ENCODE measurements around the gene GALNT17. TPM values are rescaled to one million over a fixed set of nuclear protein-coding genes. Genes with fewer than 3 reads are reported as not detected.
"Not testable (repeated sequence)": the region's sequence is repeated elsewhere in the genome, so short reads cannot be mapped to it uniquely, and the experiment has no call there.

GALNT17 gene
- total RNA-seq, 2 experiments from 2014 or later, result not detected

- CTCF ChIA-PET, result interaction anchor here (0.6 to 2.4 kb wide), 7 partner anchors 16 to 1224 kb away, joined by 3 to 18 read pairs (median 3); no protein-coding TSS in a partner anchor
These were observed 604.1 kb downstream of the GALNT17 start for GRCh38 chr7:71735961-71736556.

DNA sequence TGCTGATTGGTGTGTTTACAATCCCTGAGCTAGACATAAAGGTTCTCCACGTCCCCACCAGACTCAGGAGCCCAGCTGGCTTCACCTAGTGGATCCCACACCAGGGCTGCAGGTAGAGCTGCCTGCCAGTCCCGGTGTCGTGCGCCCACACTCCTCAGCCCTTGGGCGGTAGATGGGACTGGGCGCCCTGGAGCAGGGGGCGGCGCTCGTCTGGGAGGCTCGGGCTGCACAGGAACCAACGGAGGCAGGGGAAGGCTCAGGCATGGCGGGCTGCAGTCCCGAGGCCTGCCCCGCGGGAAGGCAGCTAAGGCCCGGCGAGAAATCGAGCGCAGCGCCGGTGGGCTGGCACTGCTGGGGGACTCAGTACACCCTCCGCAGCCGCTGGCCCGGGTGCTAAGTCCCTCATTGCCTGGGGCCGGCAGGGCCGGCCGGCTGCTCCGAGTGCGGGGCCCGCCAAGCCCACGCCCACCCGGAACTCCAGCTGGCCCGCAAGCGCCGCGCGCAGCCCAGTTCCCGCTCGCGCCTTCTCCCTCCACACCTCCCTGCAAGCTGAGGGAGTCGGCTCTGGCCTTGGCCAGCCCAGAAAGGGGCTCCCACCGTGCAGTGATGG is 606.1 kb downstream of the GALNT17 start:
- H3K4me3 Mint-ChIP-seq; ATAC-seq; POLR2A ChIA-PET; H3K36me3 Mint-ChIP-seq (ENCODE audit: low read depth); H3K27ac Mint-ChIP-seq; H3K9me3 Mint-ChIP-seq (ENCODE audit: low read depth); H3K27me3 Mint-ChIP-seq; H3K4me1 Mint-ChIP-seq; DNase-seq: not testable (repeated sequence)
- intact Hi-C loops (cut with DNase I, micrococcal nuclease), result loop anchor here in 1 of 2 experiments (10.0 kb wide), 1 partner anchor 913 kb away; no protein-coding TSS in a partner anchor
- CTCF ChIA-PET, result interaction anchor here (1.2 kb wide), 1 partner anchor 10 kb away, joined by 4 read pairs; no protein-coding TSS in a partner anchor

More at GRCh38 chr7:71735961-71736556, 604.1 kb downstream of the GALNT17 start:
- no peak for ATAC-seq
- H3K4me1 Mint-ChIP-seq, result no peaks in the 10 kb centered on the region
- intact Hi-C loops (cut with DNase I, micrococcal nuclease), result loop anchor here in 1 of 2 experiments (1.0 to 10.0 kb wide), 2 partner anchors 879 to 911 kb away; no protein-coding TSS in a partner anchor
- no peak overlapping the region for H3K27ac Mint-ChIP-seq
- POLR2A ChIA-PET, result no interaction called here
- H3K27me3 Mint-ChIP-seq, result peaks cover 4% of the 10 kb centered on the region
- peak; percentile 69 for DNase-seq
- no peak overlapping the region for H3K4me3 Mint-ChIP-seq
- H3K36me3 Mint-ChIP-seq (ENCODE audit: low read depth), result no peaks in the 10 kb centered on the region
- no peaks in the 10 kb centered on the region for H3K9me3 Mint-ChIP-seq (ENCODE audit: low read depth)

DNA sequence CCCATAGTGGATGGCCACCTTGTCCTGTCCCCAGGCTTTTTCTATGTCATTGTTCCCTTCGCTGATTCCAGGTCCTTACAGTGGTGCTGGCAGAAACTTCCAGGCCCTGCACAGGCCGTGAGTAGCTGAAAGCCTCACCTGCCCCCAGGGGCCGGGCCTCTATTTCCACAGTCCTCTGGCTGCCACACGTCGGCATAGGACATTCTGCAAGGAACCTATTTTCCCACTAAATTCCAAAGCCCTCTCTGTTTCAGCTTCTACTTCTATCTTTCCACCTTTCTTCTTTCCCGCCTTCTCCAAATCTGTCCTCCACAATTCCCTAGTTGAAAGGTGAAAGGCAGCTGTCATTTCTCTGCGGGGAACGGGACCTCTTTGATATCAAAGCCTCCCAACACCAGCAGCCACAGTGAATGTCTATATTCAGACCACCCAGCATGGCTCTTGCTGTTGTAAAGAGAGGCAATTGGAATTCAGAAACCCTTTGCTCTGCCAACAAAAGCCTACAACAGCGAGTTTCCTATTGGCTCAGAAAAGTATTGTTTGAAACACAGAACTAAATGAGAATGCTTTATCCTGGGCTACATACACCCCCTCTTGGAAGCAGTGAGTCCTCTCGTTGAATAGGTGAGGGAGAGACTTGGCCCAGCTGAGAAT is 607.7 kb downstream of the GALNT17 start:
- Mint-ChIP-seq H3K36me3 (ENCODE audit: low read depth) (no peaks in the 10 kb centered on the region), H3K27ac (no peak overlapping the region), H3K27me3 (no peaks in the 10 kb centered on the region), H3K4me1 (no peaks in the 10 kb centered on the region), H3K9me3 (ENCODE audit: low read depth) (no peaks in the 10 kb centered on the region), H3K4me3 (no peak overlapping the region)
- intact Hi-C loops (cut with DNase I, micrococcal nuclease), result loop anchor here in 1 of 2 experiments (10.0 kb wide), 1 partner anchor 915 kb away; no protein-coding TSS in a partner anchor
- DNase-seq (no peak), ATAC-seq (no peak)
- ChIA-PET POLR2A (no interaction called here), CTCF (interaction anchor here (0.7 kb wide), 1 partner anchor 191 kb away, joined by 3 read pairs; no protein-coding TSS in a partner anchor)

DNA sequence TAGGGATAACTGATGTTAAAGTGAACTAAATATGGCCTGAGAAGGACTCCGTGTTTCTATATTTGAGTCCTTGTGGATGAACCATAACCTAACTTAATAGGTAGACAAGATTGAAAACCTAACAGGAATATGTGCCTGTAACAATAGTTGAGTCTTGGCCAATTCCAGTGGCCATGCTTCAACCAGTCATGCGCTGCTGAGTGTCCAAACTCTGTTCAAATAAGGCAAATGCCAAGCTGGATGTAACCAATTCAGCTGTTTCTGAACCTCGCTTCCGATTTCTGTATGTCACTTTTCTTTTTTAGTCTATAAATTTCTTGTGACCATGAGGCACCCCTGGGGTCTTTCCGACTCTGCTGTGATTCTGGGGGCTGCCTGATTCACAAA is 608.2 kb downstream of the GALNT17 start:
- DNase-seq (no peak), ATAC-seq (no peak)
- ChIA-PET CTCF (interaction anchor here (0.7 kb wide), 1 partner anchor 191 kb away, joined by 3 read pairs; no protein-coding TSS in a partner anchor), POLR2A (no interaction called here)
- Mint-ChIP-seq H3K27me3 (no peaks in the 10 kb centered on the region), H3K9me3 (ENCODE audit: low read depth) (no peaks in the 10 kb centered on the region), H3K27ac (no peak overlapping the region), H3K4me3 (no peak overlapping the region), H3K36me3 (ENCODE audit: low read depth) (no peaks in the 10 kb centered on the region), H3K4me1 (no peaks in the 10 kb centered on the region)
- intact Hi-C loops (cut with DNase I, micrococcal nuclease), result no loop called here

DNA sequence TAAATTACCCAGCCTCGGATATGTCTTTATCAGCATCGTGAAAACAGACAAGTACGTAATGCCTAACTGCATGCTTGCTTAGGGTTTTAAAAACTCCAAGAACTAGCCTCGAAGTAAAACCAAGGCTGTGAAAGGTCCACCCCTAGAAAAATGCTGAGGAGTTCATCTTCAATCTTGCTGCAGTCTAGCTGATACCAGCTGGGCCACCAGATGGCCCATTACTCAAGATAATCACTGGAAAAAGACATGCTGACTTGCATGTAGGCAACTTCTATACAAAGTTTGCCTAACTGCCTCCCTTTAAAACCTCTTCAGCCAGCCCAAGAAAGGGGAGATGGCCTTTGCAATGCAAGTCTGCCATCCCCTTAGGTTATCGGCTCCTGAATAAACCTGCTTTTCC is 614.1 kb downstream of the GALNT17 start:
- CTCF ChIA-PET, result no interaction called here
- peaks cover under 1% of the 10 kb centered on the region for H3K27me3 Mint-ChIP-seq
- no peaks in the 10 kb centered on the region for H3K9me3 Mint-ChIP-seq (ENCODE audit: low read depth)

DNA sequence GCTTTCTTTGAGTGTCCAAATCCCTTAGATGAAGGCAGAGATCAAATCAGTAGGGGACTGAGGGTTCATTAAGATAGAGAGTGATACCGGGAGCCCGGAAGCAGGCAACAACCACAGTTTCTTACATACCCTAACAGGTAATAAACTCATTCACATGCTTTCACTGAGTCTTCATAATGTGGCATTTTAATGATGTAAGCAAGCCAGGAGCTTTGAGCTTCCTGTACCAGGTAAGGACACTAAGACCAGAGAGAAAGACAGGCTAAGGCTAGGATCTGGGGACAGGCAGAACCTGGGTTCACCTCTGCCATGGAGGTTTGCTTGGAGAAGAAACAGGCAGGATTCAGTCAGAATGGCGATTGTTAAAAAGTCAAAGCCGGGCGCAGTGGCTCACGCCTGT is 618.3 kb downstream of the GALNT17 start:
- CTCF ChIA-PET, result no interaction called here
- Mint-ChIP-seq H3K4me3 (no peak overlapping the region), H3K27me3 (peaks cover 12% of the 10 kb centered on the region), H3K4me1 (no peaks in the 10 kb centered on the region), H3K36me3 (ENCODE audit: low read depth) (no peaks in the 10 kb centered on the region), H3K9me3 (ENCODE audit: low read depth) (peaks cover 1% of the 10 kb centered on the region), H3K27ac (no peak overlapping the region)
- ATAC-seq (no peak), DNase-seq (no peak)
- intact Hi-C loops (cut with DNase I, micrococcal nuclease), result loop anchor here in 1 of 2 experiments (5.0 kb wide), 2 partner anchors 582 to 1037 kb away; no protein-coding TSS in a partner anchor
- POLR2A ChIA-PET, result no interaction called here

More for the DNA sequence above, 614.1 kb downstream of the GALNT17 start:
- Mint-ChIP-seq H3K4me3 (no peak overlapping the region), H3K4me1 (no peaks in the 10 kb centered on the region), H3K27ac (no peak overlapping the region), H3K36me3 (ENCODE audit: low read depth) (no peaks in the 10 kb centered on the region)
- intact Hi-C loops (cut with DNase I, micrococcal nuclease), result no loop called here
- POLR2A ChIA-PET, result no interaction called here
- DNase-seq (no peak), ATAC-seq (no peak)

DNA sequence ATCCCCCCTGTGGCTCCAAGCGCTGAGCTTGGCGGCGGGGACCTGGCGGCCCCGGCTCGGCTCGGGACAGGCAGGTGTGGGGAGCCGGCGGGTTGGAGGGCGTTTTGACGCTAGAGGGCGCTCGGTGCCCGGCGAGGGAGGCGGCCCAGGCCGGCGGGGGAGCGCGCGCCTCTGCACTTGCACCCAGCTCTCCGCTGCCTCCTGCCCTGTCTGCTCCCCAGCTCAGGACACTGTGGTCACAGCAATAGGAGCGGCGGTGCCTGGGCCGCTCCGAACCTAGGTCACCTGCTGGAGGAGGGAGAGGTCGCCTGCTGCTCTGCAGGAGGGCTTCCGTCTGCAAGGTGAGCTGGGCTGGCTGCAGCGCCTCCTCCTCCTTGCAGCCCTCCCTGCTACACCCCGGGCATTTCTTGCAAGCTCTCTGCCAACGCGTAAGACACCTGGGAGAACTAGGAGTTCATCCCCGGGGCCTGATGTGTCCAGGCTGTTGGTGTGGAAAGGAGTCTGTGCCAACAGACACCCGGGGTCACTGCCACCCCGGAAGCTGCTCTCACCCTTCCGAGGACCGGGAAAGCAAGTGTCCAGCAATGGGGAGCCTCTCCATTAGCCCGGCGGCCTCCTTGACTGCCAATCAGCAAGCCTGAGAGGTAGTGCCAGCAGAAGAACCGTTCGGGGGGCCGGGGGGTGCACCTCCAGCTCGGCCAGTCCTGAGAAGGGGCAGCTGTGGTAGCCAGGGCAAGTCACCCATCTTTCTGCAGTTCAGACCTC is 620.4 kb downstream of the GALNT17 start:
- H3K27ac Mint-ChIP-seq, result no peak overlapping the region
- no peak overlapping the region for H3K4me3 Mint-ChIP-seq
- H3K4me1 Mint-ChIP-seq, result no peaks in the 10 kb centered on the region
- ChIA-PET CTCF (interaction anchor here (0.5 to 1.3 kb wide), 8 partner anchors 11 to 1526 kb away, joined by 3 to 6 read pairs (median 3); no protein-coding TSS in a partner anchor), POLR2A (interaction anchor here (0.6 kb wide), 1 partner anchor 615 kb away, joined by 7 read pairs; no protein-coding TSS in a partner anchor)
- intact Hi-C loops (cut with DNase I, micrococcal nuclease), result loop anchor here (1.0 to 5.0 kb wide), 4 partner anchors 580 to 1035 kb away; no protein-coding TSS in a partner anchor
- peaks cover 6% of the 10 kb centered on the region for H3K9me3 Mint-ChIP-seq (ENCODE audit: low read depth)
- no peaks in the 10 kb centered on the region for H3K36me3 Mint-ChIP-seq (ENCODE audit: low read depth)
- ATAC-seq (peak; percentile 75), DNase-seq (peak; percentile 80)
- H3K27me3 Mint-ChIP-seq, result peaks cover 12% of the 10 kb centered on the region

DNA sequence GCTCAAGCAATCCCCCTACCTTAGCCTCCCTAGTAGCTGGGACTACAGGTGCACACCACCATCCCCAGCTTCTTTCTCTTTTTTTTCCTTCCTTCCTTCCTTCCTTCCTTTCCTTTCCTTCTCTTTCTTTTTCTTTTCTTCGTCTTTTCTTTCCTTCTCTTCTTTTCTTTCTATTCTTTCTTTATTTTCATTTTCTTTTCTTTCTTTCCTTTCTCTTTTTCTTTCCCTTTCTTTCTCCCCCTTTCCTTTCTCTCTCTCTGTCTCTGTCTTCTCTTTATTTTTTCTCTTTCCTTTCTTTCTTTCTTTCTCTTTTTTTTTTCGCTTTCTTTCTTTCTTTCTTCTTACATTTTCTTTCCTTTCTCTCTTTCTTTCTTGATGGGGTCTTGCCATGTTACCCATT is 621.3 kb downstream of the GALNT17 start:
- Mint-ChIP-seq H3K36me3 (ENCODE audit: low read depth) (no peaks in the 10 kb centered on the region), H3K4me3 (no peak overlapping the region), H3K27me3 (peaks cover 12% of the 10 kb centered on the region), H3K4me1 (no peaks in the 10 kb centered on the region), H3K27ac (no peak overlapping the region), H3K9me3 (ENCODE audit: low read depth) (peaks cover 8% of the 10 kb centered on the region)
- intact Hi-C loops (cut with DNase I, micrococcal nuclease), result loop anchor here (2.0 to 5.0 kb wide), 3 partner anchors 579 to 1034 kb away; no protein-coding TSS in a partner anchor
- CTCF ChIA-PET, result interaction anchor here (0.5 to 1.3 kb wide), 2 partner anchors 581 to 1527 kb away, joined by 3 to 6 read pairs; no protein-coding TSS in a partner anchor
- DNase-seq (no peak), ATAC-seq (no peak)
- POLR2A ChIA-PET, result interaction anchor here (0.6 kb wide), 1 partner anchor 614 kb away, joined by 7 read pairs; no protein-coding TSS in a partner anchor

GRCh38 chr7:71753956-71754664 is 622.2 kb downstream of the GALNT17 start:
- CTCF ChIA-PET, result interaction anchor here (0.6 to 0.8 kb wide), 2 partner anchors 181 to 740 kb away, joined by 3 read pairs; no protein-coding TSS in a partner anchor
- Mint-ChIP-seq H3K4me1 (no peaks in the 10 kb centered on the region), H3K9me3 (ENCODE audit: low read depth) (peaks cover 8% of the 10 kb centered on the region), H3K4me3 (no peak overlapping the region), H3K27ac (no peak overlapping the region), H3K36me3 (ENCODE audit: low read depth) (no peaks in the 10 kb centered on the region), H3K27me3 (peaks cover 12% of the 10 kb centered on the region)
- no peak for DNase-seq
- intact Hi-C loops (cut with DNase I, micrococcal nuclease), result loop anchor here (2.0 to 5.0 kb wide), 3 partner anchors 578 to 1033 kb away; no protein-coding TSS in a partner anchor
- POLR2A ChIA-PET, result no interaction called here
- ATAC-seq, result no peak

- POLR2A ChIA-PET, result no interaction called here
These were observed 622.9 kb downstream of the GALNT17 start for GRCh38 chr7:71754828-71755227.

More at GRCh38 chr7:71754828-71755227, 622.9 kb downstream of the GALNT17 start:
- peaks cover 12% of the 10 kb centered on the region for H3K27me3 Mint-ChIP-seq
- peaks cover 8% of the 10 kb centered on the region for H3K9me3 Mint-ChIP-seq (ENCODE audit: low read depth)
- ATAC-seq (no peak), DNase-seq (no peak)
- H3K27ac Mint-ChIP-seq, result no peak overlapping the region
- H3K4me3 Mint-ChIP-seq, result no peak overlapping the region
- H3K36me3 Mint-ChIP-seq (ENCODE audit: low read depth), result no peaks in the 10 kb centered on the region
- intact Hi-C loops (cut with DNase I, micrococcal nuclease), result loop anchor here in 1 of 2 experiments (5.0 kb wide), 2 partner anchors 577 to 1032 kb away; no protein-coding TSS in a partner anchor
- no peaks in the 10 kb centered on the region for H3K4me1 Mint-ChIP-seq
- CTCF ChIA-PET, result no interaction called here
